SK-N-MC (cell line): ENCODE results near the gene EVX1.

Source experiments
- EZH2 ChIP-seq: fragments of 200-600 bp; sonication (generic); IDR thresholded peaks from one replicate; pipeline ENCODE4 v1.6.1; 2017; ENCODE audit warnings: antibody characterized with exemption
- FOXP2 ChIP-seq: optimal IDR thresholded peaks from 2 replicates; pipeline ENCODE3; 2011; ENCODE audit warnings: mild to moderate bottlenecking, moderate library complexity; ENCODE audit not compliant: insufficient read depth; ENCODE audit errors: extremely low read length, control extremely low read depth
- POLR2AphosphoS5 ChIP-seq: IDR thresholded peaks from 2 replicates; pipeline ENCODE4 v1.6.1; 2012; ENCODE audit warnings: mild to moderate bottlenecking, low read depth, low read length, borderline replicate concordance

GRCh38 chr7:27215356-27215755 is 27.2 kb upstream of the EVX1 start:
- TF ChIP-seq POLR2AphosphoS5 (no peak), EZH2 (no peak), FOXP2 (no peak)
